ENCODE results near the gene INTS2. TPM values are rescaled to one million over a fixed set of nuclear protein-coding genes. Genes with fewer than 3 reads are reported as not detected.

INTS2 gene
- polyA plus RNA-seq, 1 donor from 2014 or later, result 23.7 TPM

DNA sequence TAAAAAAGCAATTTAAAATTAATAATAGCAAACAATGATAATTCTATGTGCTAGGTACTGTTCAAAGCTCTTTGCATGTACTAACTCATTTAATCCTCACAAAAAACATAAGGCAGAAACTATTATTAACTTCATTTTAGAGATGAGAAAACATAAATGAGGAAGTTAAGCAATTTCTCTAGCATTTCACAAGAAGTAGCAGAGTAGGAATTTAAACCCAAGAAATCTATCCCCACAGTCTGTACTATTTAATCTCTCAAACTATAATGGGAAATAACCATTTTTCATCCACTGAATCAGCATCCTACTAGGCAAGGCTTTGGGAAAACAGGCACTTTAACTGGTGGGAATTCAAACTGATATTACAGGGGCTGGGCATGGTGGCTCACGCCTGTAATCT lies 42.2 kb upstream of the INTS2 start:
- Histone ChIP-seq H3K4me3 (ENCODE audit: low read length) (no peak overlapping the region), H4K20me1 (ENCODE audit: insufficient read depth) (no peaks in the 10 kb centered on the region), H3K79me2 (replicated peaks; ENCODE audit: insufficient read depth, low read length) (peaks cover 5% of the 10 kb centered on the region), H3K4me2 (ENCODE audit: low read length) (no peak overlapping the region), H3K27ac (ENCODE audit: low read length) (no peak overlapping the region), H3K9ac (ENCODE audit: low read length) (no peak overlapping the region), H3F3A (ENCODE audit: insufficient read depth, low read length, poor library complexity, severe bottlenecking) (no peaks in the 10 kb centered on the region), H3K9me3 (ENCODE audit: low read length) (no peaks in the 10 kb centered on the region), H2AFZ (ENCODE audit: low read depth, low read length) (no peak overlapping the region), H3K27me3 (ENCODE audit: insufficient read depth, low read depth, low read length) (no peaks in the 10 kb centered on the region), H3K36me3 (ENCODE audit: insufficient read depth, low read length) (no peaks in the 10 kb centered on the region), H3K9me2 (ENCODE audit: insufficient read depth, low read length) (no peaks in the 10 kb centered on the region)
- no peak for TF ChIP-seq MXI1 (conservative IDR thresholded peaks at IDR 0.05; ENCODE audit: poor library complexity, severe bottlenecking)

DNA sequence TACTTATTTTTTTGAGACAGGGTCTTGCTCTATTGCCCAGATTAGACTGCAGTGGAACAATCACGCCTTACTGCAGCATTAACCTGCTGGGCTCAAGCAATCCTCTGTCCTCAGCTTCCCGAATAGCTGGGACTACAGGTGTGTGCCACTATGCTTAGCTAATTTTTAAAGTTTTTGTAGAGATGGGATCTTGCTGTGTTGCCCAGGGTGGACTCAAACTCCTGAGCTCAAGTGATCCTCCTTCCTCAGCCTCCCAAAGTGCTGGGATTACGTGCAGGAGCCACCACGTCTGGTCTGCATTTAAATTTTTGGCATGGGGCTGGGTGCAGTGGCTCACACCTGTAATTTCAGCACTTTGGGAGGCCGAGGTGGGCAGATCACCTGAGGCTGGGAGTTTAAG lies 41.0 kb upstream of the INTS2 start:
- H3F3A ChIP-seq (ENCODE audit: insufficient read depth, low read length, poor library complexity, severe bottlenecking), result no peaks in the 10 kb centered on the region
- TF ChIP-seq RAD21 (conservative IDR thresholded peaks at IDR 0.05) (no peak), EP300 (conservative IDR thresholded peaks at IDR 0.05; ENCODE audit: poor library complexity, severe bottlenecking) (no peak), TAF1 (IDR thresholded peaks at IDR 0.05; ENCODE audit: low read depth) (no peak), SMC3 (conservative IDR thresholded peaks at IDR 0.05; ENCODE audit: poor library complexity) (no peak), MXI1 (conservative IDR thresholded peaks at IDR 0.05; ENCODE audit: poor library complexity, severe bottlenecking) (no peak), EZH2 (IDR thresholded peaks at IDR 0.05; ENCODE audit: borderline replicate concordance, insufficient read depth, low read length, poor library complexity, severe bottlenecking) (no peak)
- TF ChIP-seq, protein P1, sequence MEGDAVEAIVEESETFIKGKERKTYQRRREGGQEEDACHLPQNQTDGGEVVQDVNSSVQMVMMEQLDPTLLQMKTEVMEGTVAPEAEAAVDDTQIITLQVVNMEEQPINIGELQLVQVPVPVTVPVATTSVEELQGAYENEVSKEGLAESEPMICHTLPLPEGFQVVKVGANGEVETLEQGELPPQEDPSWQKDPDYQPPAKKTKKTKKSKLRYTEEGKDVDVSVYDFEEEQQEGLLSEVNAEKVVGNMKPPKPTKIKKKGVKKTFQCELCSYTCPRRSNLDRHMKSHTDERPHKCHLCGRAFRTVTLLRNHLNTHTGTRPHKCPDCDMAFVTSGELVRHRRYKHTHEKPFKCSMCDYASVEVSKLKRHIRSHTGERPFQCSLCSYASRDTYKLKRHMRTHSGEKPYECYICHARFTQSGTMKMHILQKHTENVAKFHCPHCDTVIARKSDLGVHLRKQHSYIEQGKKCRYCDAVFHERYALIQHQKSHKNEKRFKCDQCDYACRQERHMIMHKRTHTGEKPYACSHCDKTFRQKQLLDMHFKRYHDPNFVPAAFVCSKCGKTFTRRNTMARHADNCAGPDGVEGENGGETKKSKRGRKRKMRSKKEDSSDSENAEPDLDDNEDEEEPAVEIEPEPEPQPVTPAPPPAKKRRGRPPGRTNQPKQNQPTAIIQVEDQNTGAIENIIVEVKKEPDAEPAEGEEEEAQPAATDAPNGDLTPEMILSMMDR (IDR thresholded peaks at IDR 0.05; ENCODE audit: poor library complexity, severe bottlenecking), result no peak
- TF ChIP-seq, protein P2, sequence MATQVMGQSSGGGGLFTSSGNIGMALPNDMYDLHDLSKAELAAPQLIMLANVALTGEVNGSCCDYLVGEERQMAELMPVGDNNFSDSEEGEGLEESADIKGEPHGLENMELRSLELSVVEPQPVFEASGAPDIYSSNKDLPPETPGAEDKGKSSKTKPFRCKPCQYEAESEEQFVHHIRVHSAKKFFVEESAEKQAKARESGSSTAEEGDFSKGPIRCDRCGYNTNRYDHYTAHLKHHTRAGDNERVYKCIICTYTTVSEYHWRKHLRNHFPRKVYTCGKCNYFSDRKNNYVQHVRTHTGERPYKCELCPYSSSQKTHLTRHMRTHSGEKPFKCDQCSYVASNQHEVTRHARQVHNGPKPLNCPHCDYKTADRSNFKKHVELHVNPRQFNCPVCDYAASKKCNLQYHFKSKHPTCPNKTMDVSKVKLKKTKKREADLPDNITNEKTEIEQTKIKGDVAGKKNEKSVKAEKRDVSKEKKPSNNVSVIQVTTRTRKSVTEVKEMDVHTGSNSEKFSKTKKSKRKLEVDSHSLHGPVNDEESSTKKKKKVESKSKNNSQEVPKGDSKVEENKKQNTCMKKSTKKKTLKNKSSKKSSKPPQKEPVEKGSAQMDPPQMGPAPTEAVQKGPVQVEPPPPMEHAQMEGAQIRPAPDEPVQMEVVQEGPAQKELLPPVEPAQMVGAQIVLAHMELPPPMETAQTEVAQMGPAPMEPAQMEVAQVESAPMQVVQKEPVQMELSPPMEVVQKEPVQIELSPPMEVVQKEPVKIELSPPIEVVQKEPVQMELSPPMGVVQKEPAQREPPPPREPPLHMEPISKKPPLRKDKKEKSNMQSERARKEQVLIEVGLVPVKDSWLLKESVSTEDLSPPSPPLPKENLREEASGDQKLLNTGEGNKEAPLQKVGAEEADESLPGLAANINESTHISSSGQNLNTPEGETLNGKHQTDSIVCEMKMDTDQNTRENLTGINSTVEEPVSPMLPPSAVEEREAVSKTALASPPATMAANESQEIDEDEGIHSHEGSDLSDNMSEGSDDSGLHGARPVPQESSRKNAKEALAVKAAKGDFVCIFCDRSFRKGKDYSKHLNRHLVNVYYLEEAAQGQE (IDR thresholded peaks at IDR 0.05; ENCODE audit: borderline replicate concordance), result no peak
- H2AFZ ChIP-seq (ENCODE audit: low read depth, low read length), result no peak overlapping the region
- no peak overlapping the region for H3K4me2 ChIP-seq (ENCODE audit: low read length)
- H3K79me2 ChIP-seq (replicated peaks; ENCODE audit: insufficient read depth, low read length), result peaks cover 5% of the 10 kb centered on the region
- H3K4me3 ChIP-seq (ENCODE audit: low read length), result no peak overlapping the region
- H3K9ac ChIP-seq (ENCODE audit: low read length), result no peak overlapping the region
- no peaks in the 10 kb centered on the region for H3K9me2 ChIP-seq (ENCODE audit: insufficient read depth, low read length)
- no peak overlapping the region for H3K27ac ChIP-seq (ENCODE audit: low read length)
- no peaks in the 10 kb centered on the region for H3K9me3 ChIP-seq (ENCODE audit: low read length)
- no peaks in the 10 kb centered on the region for H3K36me3 ChIP-seq (ENCODE audit: insufficient read depth, low read length)
- H4K20me1 ChIP-seq (ENCODE audit: insufficient read depth), result no peaks in the 10 kb centered on the region
- H3K27me3 ChIP-seq (ENCODE audit: insufficient read depth, low read depth, low read length), result no peaks in the 10 kb centered on the region

DNA sequence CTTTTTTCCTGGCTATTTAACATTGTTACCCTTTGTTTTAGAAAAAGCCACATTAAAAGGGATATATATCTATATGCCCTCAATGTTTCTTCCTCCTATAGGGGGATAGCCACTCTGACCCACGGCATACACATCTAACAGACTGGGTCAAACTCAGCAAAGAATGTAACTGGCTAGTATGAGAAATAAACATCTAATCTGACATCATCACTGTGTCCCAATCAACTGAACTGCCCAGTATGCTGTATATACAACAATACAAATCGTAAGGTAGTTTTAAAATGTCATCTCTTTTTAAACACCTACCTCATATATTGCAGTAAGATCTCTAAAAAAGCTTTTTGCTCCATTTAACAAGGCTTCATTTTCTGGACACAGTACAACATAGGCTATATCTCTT lies 39.9 kb upstream of the INTS2 start:
- Histone ChIP-seq H2AFZ (ENCODE audit: low read depth, low read length) (no peak overlapping the region), H3K79me2 (replicated peaks; ENCODE audit: insufficient read depth, low read length) (peaks cover under 1% of the 10 kb centered on the region), H3K9ac (ENCODE audit: low read length) (no peak overlapping the region), H3K9me3 (ENCODE audit: low read length) (no peaks in the 10 kb centered on the region), H3K9me2 (ENCODE audit: insufficient read depth, low read length) (no peaks in the 10 kb centered on the region), H3K27me3 (ENCODE audit: insufficient read depth, low read depth, low read length) (no peaks in the 10 kb centered on the region), H3K4me3 (ENCODE audit: low read length) (no peak overlapping the region), H3F3A (ENCODE audit: insufficient read depth, low read length, poor library complexity, severe bottlenecking) (no peaks in the 10 kb centered on the region), H3K4me2 (ENCODE audit: low read length) (no peak overlapping the region), H3K27ac (ENCODE audit: low read length) (no peak overlapping the region), H4K20me1 (ENCODE audit: insufficient read depth) (no peaks in the 10 kb centered on the region), H3K36me3 (ENCODE audit: insufficient read depth, low read length) (no peaks in the 10 kb centered on the region)
- TF ChIP-seq RAD21 (conservative IDR thresholded peaks at IDR 0.05) (no peak), SMC3 (conservative IDR thresholded peaks at IDR 0.05; ENCODE audit: poor library complexity) (no peak), EP300 (conservative IDR thresholded peaks at IDR 0.05; ENCODE audit: poor library complexity, severe bottlenecking) (no peak), MXI1 (conservative IDR thresholded peaks at IDR 0.05; ENCODE audit: poor library complexity, severe bottlenecking) (no peak)
